Measurements from ENCODE around the gene ACOT11. TPM values are rescaled to one million over a fixed set of nuclear protein-coding genes. Genes with fewer than 3 reads are reported as not detected.

The ACOT11 gene
- total and polyA plus RNA-seq, 2 donors (not counting 1 experiment from before 2014, with no cell fraction given) = 0.73 to 2.5 TPM

DNA sequence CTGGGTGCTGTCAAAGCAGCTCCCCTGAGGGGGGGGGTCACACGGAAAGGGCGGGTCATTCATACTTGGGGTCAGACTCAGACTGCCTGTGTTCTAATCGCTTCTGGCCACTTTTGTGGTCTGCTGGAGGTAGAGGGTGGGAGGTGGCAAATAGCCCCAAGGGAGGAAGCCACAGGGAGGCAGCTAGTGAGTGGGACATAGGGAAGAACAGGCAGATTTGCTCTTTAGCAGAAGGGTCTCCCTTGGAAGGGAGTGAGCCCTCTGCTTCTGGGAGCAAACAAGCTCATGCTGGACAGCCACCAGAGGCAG lies 24.5 kb downstream of the ACOT11 start:
- Histone ChIP-seq H3K27ac (ENCODE audit: insufficient read depth, low read length) (no peak overlapping the region), H3K4me2 (ENCODE audit: extremely low read depth, insufficient read depth, low read length) (no peak overlapping the region), H3K9me3 (ENCODE audit: control insufficient read depth, insufficient read depth, low read depth, low read length) (no peaks in the 10 kb centered on the region), H4K20me1 (ENCODE audit: control insufficient read depth, extremely low read depth, insufficient read depth, low read length) (no peaks in the 10 kb centered on the region), H3K79me2 (ENCODE audit: control insufficient read depth, insufficient read depth, low read length) (no peaks in the 10 kb centered on the region), H3K36me3 (ENCODE audit: control insufficient read depth, insufficient read depth, low read length) (no peaks in the 10 kb centered on the region), H3K9ac (ENCODE audit: insufficient read depth, low read length) (no peak overlapping the region), H3K4me1 (ENCODE audit: control insufficient read depth, extremely low read depth, insufficient read depth, low read length) (no peaks in the 10 kb centered on the region), H2AFZ (ENCODE audit: low read length) (no peak overlapping the region), H3K4me3 (replicated peaks in 1 of 4; ENCODE audit: control extremely low read depth in 1 of 4, insufficient read depth in 1 of 4, low read depth in 3 of 4, low read length in 4 of 4) (no peak overlapping the region), H3K27me3 (ENCODE audit: control insufficient read depth, insufficient read depth, low read length) (no peaks in the 10 kb centered on the region)
- no peak for DNase-seq (ENCODE audit: low read depth in 2 of 2)
- no peak for TF ChIP-seq EZH2 (IDR thresholded peaks at IDR 0.05; ENCODE audit: low read length, missing control alignments)
- TF ChIP-seq, protein P1, sequence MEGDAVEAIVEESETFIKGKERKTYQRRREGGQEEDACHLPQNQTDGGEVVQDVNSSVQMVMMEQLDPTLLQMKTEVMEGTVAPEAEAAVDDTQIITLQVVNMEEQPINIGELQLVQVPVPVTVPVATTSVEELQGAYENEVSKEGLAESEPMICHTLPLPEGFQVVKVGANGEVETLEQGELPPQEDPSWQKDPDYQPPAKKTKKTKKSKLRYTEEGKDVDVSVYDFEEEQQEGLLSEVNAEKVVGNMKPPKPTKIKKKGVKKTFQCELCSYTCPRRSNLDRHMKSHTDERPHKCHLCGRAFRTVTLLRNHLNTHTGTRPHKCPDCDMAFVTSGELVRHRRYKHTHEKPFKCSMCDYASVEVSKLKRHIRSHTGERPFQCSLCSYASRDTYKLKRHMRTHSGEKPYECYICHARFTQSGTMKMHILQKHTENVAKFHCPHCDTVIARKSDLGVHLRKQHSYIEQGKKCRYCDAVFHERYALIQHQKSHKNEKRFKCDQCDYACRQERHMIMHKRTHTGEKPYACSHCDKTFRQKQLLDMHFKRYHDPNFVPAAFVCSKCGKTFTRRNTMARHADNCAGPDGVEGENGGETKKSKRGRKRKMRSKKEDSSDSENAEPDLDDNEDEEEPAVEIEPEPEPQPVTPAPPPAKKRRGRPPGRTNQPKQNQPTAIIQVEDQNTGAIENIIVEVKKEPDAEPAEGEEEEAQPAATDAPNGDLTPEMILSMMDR (conservative IDR thresholded peaks at IDR 0.05 in 1 of 2, IDR thresholded peaks at IDR 0.05 in 1 of 2; ENCODE audit: low read depth in 1 of 2, low read length in 2 of 2) = no peak

DNA sequence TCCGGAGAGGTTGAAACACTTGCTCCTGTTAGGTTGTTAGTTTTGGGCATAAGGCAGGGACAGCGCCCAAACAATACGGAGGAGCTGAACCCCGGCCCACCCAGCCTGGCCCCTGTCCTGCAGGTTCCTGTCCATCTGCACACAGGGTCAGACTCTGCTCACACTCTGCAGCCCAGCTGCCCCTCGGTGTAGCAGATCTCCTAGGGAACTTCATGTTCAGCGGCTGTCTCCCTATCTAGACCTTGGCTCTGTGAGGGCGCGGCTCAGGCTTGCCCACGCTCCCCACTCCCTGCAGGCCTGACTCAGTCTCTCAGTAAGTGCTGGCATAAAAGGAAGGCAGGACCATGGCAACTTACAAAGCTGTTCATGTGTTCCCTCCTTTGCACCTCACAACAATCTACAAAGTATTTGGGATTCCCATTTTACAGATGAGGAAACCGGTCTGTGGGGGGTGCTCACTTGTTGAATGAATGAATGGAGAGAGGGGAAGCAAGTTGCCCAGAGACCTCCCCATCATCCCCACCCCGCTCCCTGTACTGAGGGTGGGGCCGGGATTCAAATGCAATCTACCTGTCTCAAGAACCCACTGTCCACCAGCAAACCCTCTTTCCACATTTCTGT lies 26.2 kb downstream of the ACOT11 start:
- Histone ChIP-seq H3K4me3 (replicated peaks in 1 of 4; ENCODE audit: control extremely low read depth in 1 of 4, insufficient read depth in 1 of 4, low read depth in 3 of 4, low read length in 4 of 4) (no peak overlapping the region), H3K27me3 (ENCODE audit: control insufficient read depth, insufficient read depth, low read length) (no peaks in the 10 kb centered on the region), H4K20me1 (ENCODE audit: control insufficient read depth, extremely low read depth, insufficient read depth, low read length) (no peaks in the 10 kb centered on the region), H2AFZ (ENCODE audit: low read length) (no peak overlapping the region), H3K9me3 (ENCODE audit: control insufficient read depth, insufficient read depth, low read depth, low read length) (no peaks in the 10 kb centered on the region), H3K36me3 (ENCODE audit: control insufficient read depth, insufficient read depth, low read length) (no peaks in the 10 kb centered on the region), H3K79me2 (ENCODE audit: control insufficient read depth, insufficient read depth, low read length) (no peaks in the 10 kb centered on the region), H3K9ac (ENCODE audit: insufficient read depth, low read length) (no peak overlapping the region), H3K27ac (ENCODE audit: insufficient read depth, low read length) (no peak overlapping the region), H3K4me2 (ENCODE audit: extremely low read depth, insufficient read depth, low read length) (no peak overlapping the region), H3K4me1 (ENCODE audit: control insufficient read depth, extremely low read depth, insufficient read depth, low read length) (no peaks in the 10 kb centered on the region)
- no peak for DNase-seq (ENCODE audit: low read depth in 2 of 2)
- TF ChIP-seq EZH2 (IDR thresholded peaks at IDR 0.05; ENCODE audit: low read length, missing control alignments) = no peak
- TF ChIP-seq, protein P1 (conservative IDR thresholded peaks at IDR 0.05 in 1 of 2, IDR thresholded peaks at IDR 0.05 in 1 of 2; ENCODE audit: low read depth in 1 of 2, low read length in 2 of 2) = no peak

DNA sequence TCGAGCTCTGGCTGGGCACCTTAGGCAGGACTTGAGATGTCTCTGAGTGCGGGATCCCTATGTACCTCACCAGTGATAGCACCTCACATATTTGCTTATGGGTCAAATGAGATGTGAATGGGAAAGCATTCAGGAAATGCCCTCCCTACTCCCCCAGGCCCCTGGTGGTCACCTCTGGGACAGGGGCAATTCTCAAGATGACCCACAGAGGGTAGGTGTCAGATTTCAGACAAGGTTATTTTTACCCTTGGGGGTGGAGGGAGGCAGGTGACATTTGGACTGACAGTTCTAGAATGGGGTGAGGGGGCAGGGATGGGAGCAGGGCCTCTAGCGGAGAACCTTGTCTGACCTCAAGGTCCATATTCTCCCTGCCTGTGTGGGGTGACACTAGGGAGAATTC lies 27.1 kb downstream of the ACOT11 start:
- no peak overlapping the region for H3K9ac ChIP-seq (ENCODE audit: insufficient read depth, low read length)
- H3K36me3 ChIP-seq (ENCODE audit: control insufficient read depth, insufficient read depth, low read length) = no peaks in the 10 kb centered on the region
- H3K4me2 ChIP-seq (ENCODE audit: extremely low read depth, insufficient read depth, low read length) = no peak overlapping the region
- H2AFZ ChIP-seq (ENCODE audit: low read length) = no peak overlapping the region
- TF ChIP-seq, protein P1 (conservative IDR thresholded peaks at IDR 0.05 in 1 of 2, IDR thresholded peaks at IDR 0.05 in 1 of 2; ENCODE audit: low read depth in 1 of 2, low read length in 2 of 2) = no peak
- TF ChIP-seq EZH2 (IDR thresholded peaks at IDR 0.05; ENCODE audit: low read length, missing control alignments) = no peak
- no peaks in the 10 kb centered on the region for H3K9me3 ChIP-seq (ENCODE audit: control insufficient read depth, insufficient read depth, low read depth, low read length)
- no peaks in the 10 kb centered on the region for H3K27me3 ChIP-seq (ENCODE audit: control insufficient read depth, insufficient read depth, low read length)
- H3K27ac ChIP-seq (ENCODE audit: insufficient read depth, low read length) = no peak overlapping the region
- H3K4me3 ChIP-seq (replicated peaks in 1 of 4; ENCODE audit: control extremely low read depth in 1 of 4, insufficient read depth in 1 of 4, low read depth in 3 of 4, low read length in 4 of 4) = no peak overlapping the region
- no peak for DNase-seq (ENCODE audit: low read depth in 2 of 2)
- no peaks in the 10 kb centered on the region for H3K4me1 ChIP-seq (ENCODE audit: control insufficient read depth, extremely low read depth, insufficient read depth, low read length)
- no peaks in the 10 kb centered on the region for H3K79me2 ChIP-seq (ENCODE audit: control insufficient read depth, insufficient read depth, low read length)
- no peaks in the 10 kb centered on the region for H4K20me1 ChIP-seq (ENCODE audit: control insufficient read depth, extremely low read depth, insufficient read depth, low read length)

Measured in fibroblast of lung (primary cell).